OCI-LY7 (cell line): Measurements from ENCODE around the gene SLC6A6.

ENCODE experiments used
- EZH2phosphoT487 ChIP-seq: fragments of 200-600 bp; sonication (generic); IDR thresholded peaks from 2 replicates; pipeline ENCODE4 v1.6.1; 2018; ENCODE audit warnings: low read depth, borderline replicate concordance, mild to moderate bottlenecking, mixed run types, antibody characterized with exemption, low read length, moderate library complexity, mixed read lengths
- TF ChIP-seq, protein P1 (sequence below): fragments of 200-600 bp; sonication (generic); conservative IDR thresholded peaks from 2 replicates; pipeline ENCODE4 v1.5.1; 2014; ENCODE audit warnings: mild to moderate bottlenecking, antibody characterized with exemption, low read length, moderate library complexity, mixed read lengths

DNA sequence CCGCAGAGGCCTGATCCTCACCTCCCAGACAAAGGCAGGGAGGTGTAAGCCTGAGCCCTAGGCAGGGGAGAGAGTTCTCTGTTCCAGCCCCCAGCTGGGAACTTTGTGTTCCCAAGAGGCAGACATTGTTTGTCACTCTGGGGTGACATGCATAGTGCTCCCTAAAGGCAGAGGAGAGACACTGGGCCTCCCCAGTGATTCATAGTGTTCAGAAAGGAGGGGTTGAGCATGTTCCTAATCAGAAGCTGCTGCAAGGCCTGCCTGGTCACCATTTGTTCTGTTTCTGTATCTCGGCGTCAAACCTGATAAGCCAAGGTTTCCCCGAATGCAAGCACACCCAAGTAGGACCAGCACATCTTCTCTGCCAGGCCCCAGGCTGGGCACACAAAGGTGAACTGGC, 24.0 kb upstream of the SLC6A6 start:
- TF ChIP-seq, protein P1, sequence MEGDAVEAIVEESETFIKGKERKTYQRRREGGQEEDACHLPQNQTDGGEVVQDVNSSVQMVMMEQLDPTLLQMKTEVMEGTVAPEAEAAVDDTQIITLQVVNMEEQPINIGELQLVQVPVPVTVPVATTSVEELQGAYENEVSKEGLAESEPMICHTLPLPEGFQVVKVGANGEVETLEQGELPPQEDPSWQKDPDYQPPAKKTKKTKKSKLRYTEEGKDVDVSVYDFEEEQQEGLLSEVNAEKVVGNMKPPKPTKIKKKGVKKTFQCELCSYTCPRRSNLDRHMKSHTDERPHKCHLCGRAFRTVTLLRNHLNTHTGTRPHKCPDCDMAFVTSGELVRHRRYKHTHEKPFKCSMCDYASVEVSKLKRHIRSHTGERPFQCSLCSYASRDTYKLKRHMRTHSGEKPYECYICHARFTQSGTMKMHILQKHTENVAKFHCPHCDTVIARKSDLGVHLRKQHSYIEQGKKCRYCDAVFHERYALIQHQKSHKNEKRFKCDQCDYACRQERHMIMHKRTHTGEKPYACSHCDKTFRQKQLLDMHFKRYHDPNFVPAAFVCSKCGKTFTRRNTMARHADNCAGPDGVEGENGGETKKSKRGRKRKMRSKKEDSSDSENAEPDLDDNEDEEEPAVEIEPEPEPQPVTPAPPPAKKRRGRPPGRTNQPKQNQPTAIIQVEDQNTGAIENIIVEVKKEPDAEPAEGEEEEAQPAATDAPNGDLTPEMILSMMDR, result no peak
- no peak for TF ChIP-seq EZH2phosphoT487
